T-helper 17 cell (primary cell): ENCODE results near the gene NLGN1. TPM values are rescaled to one million over a fixed set of nuclear protein-coding genes. Genes with fewer than 3 reads are reported as not detected.

Source experiments
- ATAC-seq: fragments of 150-1000 bp; cut with Tn5 transposase; 2 replicates; pipeline ENCODE4 v1.10.0; 2021; ENCODE audit warnings: mild to moderate bottlenecking, moderate library complexity
- DNase-seq, 3 donors: peaks; one replicate each; pipeline versions ENCODE4 v3.0.0 to v3.0.0-alpha.2; 2020 to 2021
- H3K9me3 ChIP-seq: one replicate; pipeline ENCODE4 v1.7.0; 2013; ENCODE audit warnings: low read length, mild to moderate bottlenecking; ENCODE audit not compliant: control insufficient read depth, poor library complexity, severe bottlenecking
- H3K27ac Mint-ChIP-seq: one replicate; pipeline ENCODE4 v1.8.0; 2022; ENCODE audit warnings: mild to moderate bottlenecking, moderate library complexity, mixed read lengths
- H3K27me3 Mint-ChIP-seq: one replicate; pipeline ENCODE4 v1.8.0; 2022; ENCODE audit warnings: mixed read lengths
- H3K36me3 Mint-ChIP-seq: one replicate; pipeline ENCODE4 v1.8.0; 2022; ENCODE audit warnings: low read depth, mixed read lengths
- H3K4me1 Mint-ChIP-seq: one replicate; pipeline ENCODE4 v1.8.0; 2022; ENCODE audit warnings: mild to moderate bottlenecking, mixed read lengths
- H3K4me3 Mint-ChIP-seq: one replicate; pipeline ENCODE4 v1.8.0; 2022; ENCODE audit warnings: mild to moderate bottlenecking, moderate library complexity, mixed read lengths
- total RNA-seq, 4 donors: library from RNA in 2 of 4; stranded (reverse) in 2 of 4; gene quantifications; one replicate each; pipeline ENCODE4 v1.2.3 and lab custom pipeline; 2022 to 2026

NLGN1 gene
- total RNA-seq, 2 donors from 2014 or later: not detected

DNA sequence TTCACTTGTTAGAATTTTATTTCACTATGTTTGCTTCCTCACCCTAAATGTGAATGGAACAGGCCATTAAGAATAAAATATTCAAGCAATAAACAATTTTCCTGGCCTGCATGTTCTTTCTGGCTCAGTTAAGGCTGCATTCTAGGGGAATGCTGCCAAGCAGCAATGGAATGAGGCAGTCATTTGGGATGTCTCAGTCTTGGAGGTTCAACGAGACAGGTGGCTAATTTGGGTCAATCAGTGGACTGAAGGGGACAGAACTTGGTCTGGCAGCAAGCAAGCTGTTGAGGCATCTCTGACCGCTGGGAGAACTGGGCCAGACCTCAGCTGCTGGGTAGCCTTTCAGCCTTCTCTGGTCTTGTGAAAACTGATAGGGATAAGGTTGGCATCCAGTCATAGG is 241.6 kb downstream of the NLGN1 start:
- ATAC-seq (no peak), DNase-seq (no peak)
- Mint-ChIP-seq H3K36me3 (no peaks in the 10 kb centered on the region), H3K4me1 (no peaks in the 10 kb centered on the region), H3K27ac (no peak overlapping the region), H3K4me3 (no peak overlapping the region), H3K27me3 (no peaks in the 10 kb centered on the region)
- no peaks in the 10 kb centered on the region for H3K9me3 ChIP-seq

DNA sequence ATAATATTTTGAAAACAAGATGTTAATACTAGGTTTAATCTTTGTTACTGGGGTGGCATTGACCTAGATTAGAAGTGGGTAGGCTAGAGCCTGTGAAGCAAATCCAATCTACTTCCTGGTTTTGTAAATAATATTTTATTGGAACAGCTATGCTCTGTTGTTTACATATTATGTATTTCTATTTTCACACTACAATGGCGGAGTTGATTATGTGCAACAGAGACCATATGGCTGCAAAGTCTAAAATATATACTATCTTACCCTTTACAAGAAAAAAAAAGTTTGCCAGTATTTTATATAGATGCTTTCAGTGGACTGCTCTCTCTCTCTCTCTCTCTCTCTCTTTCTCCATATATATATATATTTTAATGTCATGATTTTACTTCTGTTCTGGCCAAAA is 244.2 kb downstream of the NLGN1 start:
- no peak overlapping the region for H3K27ac Mint-ChIP-seq
- DNase-seq (no peak), ATAC-seq (no peak)
- H3K9me3 ChIP-seq: no peaks in the 10 kb centered on the region
- no peaks in the 10 kb centered on the region for H3K27me3 Mint-ChIP-seq
- no peaks in the 10 kb centered on the region for H3K4me1 Mint-ChIP-seq
- no peaks in the 10 kb centered on the region for H3K36me3 Mint-ChIP-seq
- no peak overlapping the region for H3K4me3 Mint-ChIP-seq

DNA sequence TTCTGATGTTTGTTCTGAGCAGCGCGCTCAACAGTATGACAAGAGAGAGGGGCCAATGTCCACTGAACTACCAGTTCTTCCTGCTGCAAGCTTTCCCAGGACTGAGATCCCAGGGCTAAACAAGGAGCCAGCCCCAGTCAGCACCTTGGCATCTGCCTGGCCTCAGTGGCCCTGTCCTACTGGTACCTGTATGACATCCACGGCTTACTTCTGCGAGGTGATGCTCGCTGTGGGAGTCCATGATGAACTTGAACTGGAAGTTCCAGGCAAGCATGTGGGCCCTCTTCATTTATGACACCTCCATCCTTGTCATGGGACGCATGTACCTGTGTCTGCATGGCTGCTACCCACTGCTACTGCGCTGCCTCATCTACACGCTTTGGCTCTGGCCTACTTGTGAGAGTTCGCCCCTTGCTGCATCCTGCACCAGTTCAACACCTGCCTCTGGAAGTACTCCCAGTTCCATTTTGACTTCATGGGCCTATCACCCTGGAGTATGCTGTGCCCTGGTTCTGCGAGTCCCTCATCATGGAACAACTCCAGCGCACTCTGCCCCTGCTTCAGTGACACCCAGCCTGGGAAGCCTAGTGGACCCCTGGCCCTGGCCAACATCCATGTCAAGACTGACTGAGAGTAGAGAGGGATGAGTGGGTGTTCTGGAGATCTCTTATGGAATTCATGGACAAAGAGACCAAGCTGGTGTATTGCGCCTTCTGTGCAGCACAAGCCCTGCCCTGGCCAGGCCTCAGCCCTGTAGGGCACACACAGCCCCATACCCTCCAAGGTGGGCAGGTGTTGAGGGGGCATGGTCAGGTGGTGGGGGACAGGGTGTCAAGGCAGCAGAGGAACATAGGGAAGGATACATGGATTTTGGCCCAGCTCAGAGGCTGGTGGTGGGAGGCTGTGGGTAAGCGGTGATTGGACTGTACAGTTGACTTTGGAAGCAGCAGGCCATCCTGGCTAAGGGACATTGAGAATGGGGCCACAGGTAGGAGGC is 246.8 kb downstream of the NLGN1 start:
- H3K4me3 Mint-ChIP-seq: no peak overlapping the region
- H3K4me1 Mint-ChIP-seq: no peaks in the 10 kb centered on the region
- ATAC-seq (no peak), DNase-seq (no peak)
- no peak overlapping the region for H3K27ac Mint-ChIP-seq
- H3K9me3 ChIP-seq: no peaks in the 10 kb centered on the region
- no peaks in the 10 kb centered on the region for H3K36me3 Mint-ChIP-seq
- no peaks in the 10 kb centered on the region for H3K27me3 Mint-ChIP-seq

DNA sequence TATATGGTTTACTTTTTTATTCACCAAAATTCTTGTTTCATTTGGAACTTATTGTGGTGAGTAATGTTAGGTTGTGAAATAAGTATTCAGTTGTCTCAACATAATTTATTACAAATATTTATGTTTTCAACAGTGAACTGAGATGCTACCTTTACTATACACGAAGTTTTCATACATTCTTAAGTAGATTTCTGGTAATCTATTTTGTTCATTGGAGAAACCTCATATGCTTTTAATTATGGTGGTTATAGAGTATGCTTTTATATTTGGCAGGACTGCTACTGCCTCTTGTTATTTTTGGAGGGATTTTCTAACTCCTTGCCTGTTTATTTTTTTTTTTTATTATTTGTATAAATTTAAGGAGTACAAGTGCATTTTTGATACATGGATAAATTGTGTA is 253.1 kb downstream of the NLGN1 start:
- ATAC-seq (no peak), DNase-seq (no peak)
- Mint-ChIP-seq H3K27me3 (no peaks in the 10 kb centered on the region), H3K36me3 (no peaks in the 10 kb centered on the region), H3K4me3 (no peak overlapping the region), H3K27ac (no peak overlapping the region), H3K4me1 (no peaks in the 10 kb centered on the region)
- no peaks in the 10 kb centered on the region for H3K9me3 ChIP-seq

DNA sequence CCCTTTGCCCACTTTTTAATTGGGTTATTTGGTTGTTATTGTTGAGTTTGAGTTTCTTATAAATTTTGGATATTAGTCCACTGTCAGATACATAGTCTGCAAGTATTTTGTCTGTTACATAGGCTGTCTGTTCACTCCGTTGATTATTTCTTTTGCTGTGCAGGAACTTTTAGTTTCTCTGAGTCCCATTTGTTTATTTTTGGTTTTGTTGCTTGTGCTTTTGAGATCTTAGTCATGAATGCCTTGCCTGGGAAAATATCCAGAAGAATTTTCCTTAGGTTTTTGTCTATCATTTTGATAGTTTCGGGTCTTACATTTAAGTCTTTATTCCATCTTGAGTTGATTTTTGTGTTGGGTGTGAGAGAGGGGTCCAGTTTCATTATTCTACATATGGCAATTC is 254.5 kb downstream of the NLGN1 start:
- H3K36me3 Mint-ChIP-seq: no peaks in the 10 kb centered on the region
- no peaks in the 10 kb centered on the region for H3K4me1 Mint-ChIP-seq
- H3K27me3 Mint-ChIP-seq: no peaks in the 10 kb centered on the region

DNA sequence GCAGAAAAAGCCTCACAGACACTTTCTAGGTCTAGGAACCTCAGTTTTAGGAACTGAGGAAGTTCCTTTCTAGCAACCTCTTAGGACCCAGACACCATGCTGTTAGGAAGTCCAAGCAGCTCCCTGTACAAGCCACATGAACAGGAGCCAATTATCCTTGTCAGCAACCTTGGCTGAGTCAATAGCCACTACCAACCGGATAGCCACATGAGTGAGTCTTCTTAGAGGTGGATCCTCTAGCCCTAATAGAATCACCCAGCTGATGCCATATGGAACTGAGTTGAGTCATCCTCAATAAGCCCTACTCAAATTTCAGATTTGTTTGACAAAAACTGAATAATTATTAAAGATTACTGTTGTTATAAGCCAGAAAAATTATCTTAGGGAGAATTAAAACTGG is 256.2 kb downstream of the NLGN1 start:
- Mint-ChIP-seq H3K27me3 (no peaks in the 10 kb centered on the region), H3K27ac (no peak overlapping the region), H3K4me1 (no peaks in the 10 kb centered on the region)

More for the DNA sequence above, 254.5 kb downstream of the NLGN1 start:
- Mint-ChIP-seq H3K4me3 (no peak overlapping the region), H3K27ac (no peak overlapping the region)
- DNase-seq: no peak
- no peak for ATAC-seq
- no peaks in the 10 kb centered on the region for H3K9me3 ChIP-seq

DNA sequence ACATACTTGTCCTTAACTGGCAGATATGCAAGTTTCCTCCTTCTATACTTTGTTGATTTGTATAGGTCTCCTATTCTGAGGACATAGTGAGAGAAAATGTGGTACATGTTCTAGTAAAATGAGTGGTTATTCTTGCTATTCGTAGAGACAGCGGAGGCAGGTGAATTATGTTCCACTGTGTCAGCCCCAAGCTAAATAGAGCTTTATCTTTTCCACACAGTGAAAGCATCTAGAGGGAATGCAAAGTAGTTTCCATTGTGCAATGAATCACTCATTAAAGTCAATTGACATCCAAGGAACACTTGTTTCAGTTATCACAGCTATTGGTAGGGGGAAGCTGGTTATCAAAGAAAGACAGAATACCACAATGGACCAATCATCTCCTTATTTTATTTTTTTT is 262.4 kb downstream of the NLGN1 start:
- DNase-seq (no peak), ATAC-seq (no peak)
- Mint-ChIP-seq H3K27me3 (no peaks in the 10 kb centered on the region), H3K4me1 (no peaks in the 10 kb centered on the region), H3K27ac (no peak overlapping the region), H3K4me3 (no peak overlapping the region), H3K36me3 (no peaks in the 10 kb centered on the region)
- peaks cover 4% of the 10 kb centered on the region for H3K9me3 ChIP-seq

More for the DNA sequence above, 256.2 kb downstream of the NLGN1 start:
- DNase-seq (no peak), ATAC-seq (no peak)
- Mint-ChIP-seq H3K4me3 (no peak overlapping the region), H3K36me3 (no peaks in the 10 kb centered on the region)
- no peaks in the 10 kb centered on the region for H3K9me3 ChIP-seq

DNA sequence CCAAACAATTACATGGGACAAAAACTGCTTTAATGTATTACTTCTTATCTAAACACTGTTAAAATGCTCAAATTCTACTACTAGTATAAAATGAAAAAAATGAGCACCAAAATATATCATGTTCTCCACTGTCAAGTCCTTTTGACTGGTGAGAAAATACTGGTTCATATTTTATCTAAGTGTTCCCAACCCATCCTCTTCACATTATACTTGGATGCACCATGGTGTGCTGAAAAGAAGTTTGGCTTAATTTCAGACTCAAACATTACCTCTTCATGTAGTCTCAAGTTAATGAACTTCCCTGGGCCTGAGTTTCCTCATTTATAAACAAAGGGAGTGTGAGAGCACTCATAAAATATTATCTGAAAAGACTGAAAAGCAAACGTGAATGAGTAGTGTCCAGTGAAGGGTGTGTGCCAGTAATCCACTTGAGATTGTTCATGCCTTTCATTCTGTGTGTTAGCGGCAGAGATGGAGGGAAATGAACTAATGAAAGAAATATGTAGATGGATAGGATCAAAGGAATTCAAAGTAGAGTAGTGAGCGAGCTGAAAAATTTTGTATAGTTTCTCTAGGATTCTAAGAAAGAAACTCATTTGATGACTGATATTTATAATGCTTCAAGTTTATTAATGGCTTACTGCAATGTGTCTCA is 263.2 kb downstream of the NLGN1 start:
- no peak overlapping the region for H3K27ac Mint-ChIP-seq
- H3K9me3 ChIP-seq: peaks cover 4% of the 10 kb centered on the region
- DNase-seq (no peak), ATAC-seq (no peak)
- no peaks in the 10 kb centered on the region for H3K27me3 Mint-ChIP-seq
- H3K36me3 Mint-ChIP-seq: no peaks in the 10 kb centered on the region
- H3K4me1 Mint-ChIP-seq: no peaks in the 10 kb centered on the region
- H3K4me3 Mint-ChIP-seq: no peak overlapping the region

DNA sequence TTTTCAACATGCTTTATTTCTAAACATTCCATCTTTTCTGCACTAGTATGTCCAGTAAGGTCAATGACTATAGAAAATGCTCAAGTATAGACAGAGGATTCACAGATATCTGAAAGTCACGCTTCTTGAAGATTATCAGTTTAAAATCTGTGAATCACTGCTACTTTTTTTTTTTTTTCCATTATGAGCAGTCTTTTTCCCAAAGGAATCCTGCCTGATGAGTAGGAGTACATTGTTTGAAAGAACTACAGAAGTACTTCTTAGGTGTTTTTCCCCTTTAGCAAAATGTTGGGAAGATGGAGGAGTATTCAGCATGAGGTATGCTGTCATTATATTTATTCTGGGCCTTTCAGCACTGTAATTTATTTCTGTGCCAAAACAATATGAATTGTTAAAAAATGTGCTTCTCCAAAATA is 266.2 kb downstream of the NLGN1 start:
- peaks cover 4% of the 10 kb centered on the region for H3K9me3 ChIP-seq
- no peaks in the 10 kb centered on the region for H3K36me3 Mint-ChIP-seq
- no peak for ATAC-seq
- DNase-seq: no peak
- H3K27me3 Mint-ChIP-seq: no peaks in the 10 kb centered on the region
- no peaks in the 10 kb centered on the region for H3K4me1 Mint-ChIP-seq
- H3K27ac Mint-ChIP-seq: no peak overlapping the region
- H3K4me3 Mint-ChIP-seq: no peak overlapping the region

DNA sequence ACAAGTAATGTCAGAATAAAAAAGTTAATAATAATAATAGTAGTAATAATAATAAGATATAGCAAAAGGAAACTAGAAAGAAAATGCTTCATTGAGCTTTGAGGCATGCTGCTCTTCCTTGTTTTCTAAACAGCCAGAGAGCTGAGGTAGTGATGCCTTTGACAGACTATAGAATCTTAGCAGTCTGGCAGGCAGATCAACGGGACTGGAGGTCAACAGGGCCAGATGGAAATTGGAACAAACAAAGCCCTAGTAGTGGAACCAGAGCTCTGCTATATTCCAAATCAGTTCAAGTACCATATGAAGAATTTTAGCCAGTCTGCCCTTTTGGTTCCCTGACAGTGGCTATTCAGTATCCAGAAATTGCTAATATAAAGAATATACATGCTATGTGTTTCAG is 278.6 kb downstream of the NLGN1 start:
- H3K4me3 Mint-ChIP-seq: no peak overlapping the region
- ATAC-seq: no peak
- no peaks in the 10 kb centered on the region for H3K27me3 Mint-ChIP-seq
- no peak overlapping the region for H3K27ac Mint-ChIP-seq
- no peaks in the 10 kb centered on the region for H3K36me3 Mint-ChIP-seq
- H3K9me3 ChIP-seq: no peaks in the 10 kb centered on the region
- DNase-seq: no peak
- no peaks in the 10 kb centered on the region for H3K4me1 Mint-ChIP-seq

DNA sequence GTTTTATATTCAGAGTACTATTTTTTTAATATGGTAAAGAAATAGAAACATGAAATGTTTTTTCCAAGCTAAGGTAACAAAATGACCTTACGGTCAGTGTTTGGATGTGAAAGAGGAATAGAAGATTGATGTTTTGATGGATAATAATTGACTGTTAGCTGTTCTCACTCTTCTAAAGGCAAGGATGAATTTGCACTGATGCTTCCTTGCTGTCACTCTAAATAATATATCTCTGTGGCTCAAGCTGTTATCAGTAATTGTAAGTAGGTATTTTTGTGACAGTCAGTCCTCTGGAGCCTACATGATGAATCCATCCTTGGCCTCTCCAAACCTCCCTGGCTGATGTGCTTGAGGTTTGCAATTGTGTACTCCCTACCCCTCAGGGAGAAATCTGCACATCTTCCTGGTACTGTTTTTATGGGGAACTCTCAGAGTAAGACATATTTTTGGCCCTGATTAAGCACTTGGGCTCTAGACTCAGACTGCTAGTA is 283.7 kb downstream of the NLGN1 start:
- no peaks in the 10 kb centered on the region for H3K4me1 Mint-ChIP-seq
- ATAC-seq: no peak
- no peak overlapping the region for H3K4me3 Mint-ChIP-seq
- DNase-seq: no peak
- no peaks in the 10 kb centered on the region for H3K27me3 Mint-ChIP-seq
- H3K27ac Mint-ChIP-seq: no peak overlapping the region
- no peaks in the 10 kb centered on the region for H3K36me3 Mint-ChIP-seq
- no peaks in the 10 kb centered on the region for H3K9me3 ChIP-seq

DNA sequence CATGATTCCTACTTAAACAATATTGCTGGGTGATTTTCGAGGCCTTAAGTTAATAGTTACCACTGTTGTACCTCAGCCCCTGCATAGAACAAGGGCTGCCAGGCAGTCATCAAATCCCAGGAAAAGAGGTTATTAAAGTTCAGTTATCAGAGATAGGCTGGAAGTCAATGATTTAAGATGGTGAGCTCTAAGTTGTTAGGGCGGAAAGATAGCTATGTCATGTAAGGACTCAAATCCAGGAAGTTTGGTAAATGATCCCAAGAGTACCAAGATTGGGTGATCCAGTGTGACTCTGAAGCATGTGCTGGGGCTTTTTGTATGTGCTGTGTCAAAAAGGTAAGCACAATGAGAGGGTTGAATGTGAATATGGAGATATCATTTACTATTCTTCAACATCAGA is 287.9 kb downstream of the NLGN1 start:
- H3K4me3 Mint-ChIP-seq: no peak overlapping the region
- no peaks in the 10 kb centered on the region for H3K27me3 Mint-ChIP-seq
- H3K27ac Mint-ChIP-seq: no peak overlapping the region
- H3K9me3 ChIP-seq: no peaks in the 10 kb centered on the region
- DNase-seq (no peak), ATAC-seq (no peak)
- no peaks in the 10 kb centered on the region for H3K4me1 Mint-ChIP-seq
- H3K36me3 Mint-ChIP-seq: no peaks in the 10 kb centered on the region

DNA sequence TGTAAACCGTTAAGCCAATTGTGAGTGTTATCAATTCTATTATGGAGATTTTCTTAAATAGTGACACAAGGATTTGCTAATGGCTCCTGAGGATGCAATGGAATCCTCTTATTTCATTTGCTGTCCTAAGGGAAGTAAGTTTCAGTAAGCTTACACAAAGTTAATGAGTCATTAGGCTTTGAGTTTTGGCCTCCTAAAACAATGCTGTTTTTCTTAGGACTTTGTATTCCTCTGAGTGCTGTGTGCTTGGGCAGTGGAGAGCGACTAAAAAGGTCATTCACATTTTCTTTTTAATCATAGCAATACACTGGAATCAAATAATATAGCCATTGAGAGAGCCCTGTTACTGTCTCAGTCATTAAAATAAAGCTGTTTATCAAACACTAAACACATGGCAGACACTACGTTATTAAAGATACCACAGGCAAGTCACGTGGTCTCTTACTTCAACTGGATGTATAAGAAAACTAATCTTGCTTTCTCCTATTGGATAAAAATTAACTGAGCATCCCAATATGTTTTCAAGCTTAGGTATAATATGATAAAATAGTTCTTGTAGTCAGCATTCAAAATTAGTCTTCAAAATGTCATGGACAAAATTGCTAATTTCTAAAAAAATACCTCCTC is 290.8 kb downstream of the NLGN1 start:
- Mint-ChIP-seq H3K4me1 (no peaks in the 10 kb centered on the region), H3K4me3 (no peak overlapping the region), H3K36me3 (no peaks in the 10 kb centered on the region), H3K27ac (no peak overlapping the region), H3K27me3 (no peaks in the 10 kb centered on the region)
- no peak for ATAC-seq
- DNase-seq: no peak
- H3K9me3 ChIP-seq: no peaks in the 10 kb centered on the region
